Heart left ventricle (tissue), 16 donors: Measurements from ENCODE around the gene TMEM135. TPM values are rescaled to one million over a fixed set of nuclear protein-coding genes. Genes with fewer than 3 reads are reported as not detected.
"Not testable (repeated sequence)": the region's sequence is repeated elsewhere in the genome, so short reads cannot be mapped to it uniquely, and the experiment has no call there.

Experiments used
- ATAC-seq, 4 donors: fragments of 200-7000 bp; cut with Tn5 transposase; one replicate each; pipeline ENCODE4 v1.9.1; 2020 to 2022; ENCODE audit warnings: moderate library complexity in 4 of 4, mild to moderate bottlenecking in 3 of 4, moderate number of reproducible peaks in 1 of 4
- DNase-seq, 5 donors: peaks; one replicate each; pipeline ENCODE4 v3.0.0-alpha.2; 2020
- H3K27ac ChIP-seq, 12 donors: fragments of 200-600 bp; sonication (generic) in 4 of 12; one replicate each; pipeline versions ENCODE4 v1.5.0 to v1.8.0; 2016 to 2022; ENCODE audit warnings: mild to moderate bottlenecking in 2 of 12
- H3K27me3 ChIP-seq, 9 donors: fragments of 200-600 bp; sonication (generic) in 2 of 9; one replicate each; pipeline versions ENCODE4 v1.5.1 to v1.8.0; 2016 to 2022; ENCODE audit warnings: mild to moderate bottlenecking in 3 of 9
- H3K36me3 ChIP-seq, 9 donors: fragments of 200-600 bp; sonication (generic) in 2 of 9; one replicate each; pipeline versions ENCODE4 v1.5.0 to v1.8.0; 2018 to 2022; ENCODE audit warnings: mild to moderate bottlenecking in 2 of 9
- H3K4me1 ChIP-seq, 12 donors: fragments of 200-600 bp; sonication (generic) in 4 of 12; one replicate each; pipeline versions ENCODE4 v1.5.0 to v1.8.0; 2016 to 2022; ENCODE audit warnings: mild to moderate bottlenecking in 3 of 12
- H3K4me3 ChIP-seq, 12 donors: fragments of 200-600 bp; sonication (generic) in 4 of 12; one replicate each; pipeline versions ENCODE4 v1.5.0 to v1.8.0; 2017 to 2022; ENCODE audit warnings: mild to moderate bottlenecking in 9 of 12, moderate library complexity in 4 of 12
- H3K9me3 ChIP-seq, 12 donors: fragments of 200-600 bp; sonication (generic) in 4 of 12; one replicate each; pipeline versions ENCODE4 v1.5.0 to v1.8.0; 2016 to 2022; ENCODE audit warnings: mild to moderate bottlenecking in 1 of 12
- POLR2A ChIP-seq, 2 donors: fragments of 450-650 bp; IDR thresholded peaks; one replicate each; pipeline ENCODE4 v1.6.1; 2017; ENCODE audit warnings: antibody characterized with exemption in 2 of 2, mild to moderate bottlenecking in 2 of 2, moderate library complexity in 2 of 2
- WGBS, 4 donors: extraction: QIAGEN DNeasy Blood & Tissue Kit in 2 of 4; methylation state at CpG; one replicate each; pipeline versions ENCODE4 v1.1.5 to v1.1.7; 2013 to 2018; 5-methylcytosine and 5-hydroxymethylcytosine counted together
- intact Hi-C, 10 donors: fragments of 100-400 bp; cut with DNase I; formaldehyde crosslinking; loops; one replicate each; pipeline versions ENCODE4 v1.11.1 to v1.14.2; 2022
- polyA plus RNA-seq, 2 donors: library from polyadenylated mRNA; stranded (reverse); fragments of 200-250 nt; gene quantifications; one replicate each; pipeline ENCODE4 v1.2.3, GENCODE V29; 2013
- total RNA-seq, 9 donors: library from RNA; depleted of rRNA in 2 of 9; stranded (reverse); fragments of >200 nt in 2 of 9; fragmentation: NEBNext Ultra II Directional in 3 of 9; extraction: Animal tissue kit (Norgen Biotek cat#: 25700) in 3 of 9; gene quantifications; one replicate each; pipeline versions ENCODE4 v1.1.0 to v1.2.4, GENCODE V29; 2016 to 2023
- TF ChIP-seq, protein P1 (sequence below), 12 donors: fragments of 200-600 bp; sonication (generic) in 4 of 12; IDR thresholded peaks; one replicate each; pipeline versions ENCODE4 v1.5.0 to v1.8.0; 2018 to 2022; ENCODE audit warnings: antibody characterized with exemption in 12 of 12, mild to moderate bottlenecking in 5 of 12
- donor health status: ischemic (EF 13 %, LVEDD 7.1; RV severe dilation, severe dysfunction).
- donor health status: healthy with polysubstance abuse.
- donor health status: DM: no; HTN: yes; CAD: no.
- donor health status: DM: no; HTN: no; CAD: no.
- donor health status: ischemic (EF 25% LVEDD 6.9; RV normal size, moderate dysfunction).
- donor health status: ischemic (EF 25% LVEDD 5.7; RV mildly dilated, moderate dysfunction).
- donor health status: healthy.
- donor health status: DM: yes; HTN: yes; CAD: no.
- donor health status: ischemic (EF 35%, LVEDD 5.7; RV mildly dilated, moderate dysfunction).
- donor health status: nonischemic (EF 11% LVEDD 7.7; RV severe dilation, severe dysfunction).
- donor health status: DM: yes; HTN: yes; CAD: no.
- donor health status: PGD.
- donor health status: ischemic (EF 29% LVEDD 5.4; RV normal size, mild dysfunction).
- donor health status: nonischemic (EF 23%, LVEDD 6.1; RV moderate dilation, normal function).

The TMEM135 gene
- total and polyA plus RNA-seq, 11 donors = 3.9 to 22.7 (median 14.7) TPM

DNA sequence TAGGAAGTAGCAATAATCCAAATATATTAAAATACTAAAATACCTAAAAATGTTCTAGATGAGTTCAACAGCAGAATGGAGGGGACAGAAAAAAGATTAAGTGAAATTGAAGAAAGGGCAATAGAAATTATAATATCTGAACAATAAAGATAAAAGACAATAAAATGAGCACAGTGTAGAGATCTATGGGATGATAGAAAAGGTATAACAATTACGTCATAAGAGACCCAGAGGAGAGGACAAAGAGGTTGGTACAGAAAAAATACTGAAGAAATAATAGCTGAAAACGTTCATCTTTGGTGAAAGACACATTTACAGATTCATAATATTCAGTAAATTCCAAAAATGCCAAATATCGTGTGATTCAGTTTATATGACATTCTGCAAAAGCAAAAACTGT lies 143.4 kb downstream of the TMEM135 start:
- Histone ChIP-seq H3K4me3 (no peak overlapping the region), H3K36me3 (peaks cover 0 to 8% (median 0%) of the 10 kb centered on the region in 9 donors), H3K27me3 (no peaks in the 10 kb centered on the region), H3K9me3 (peaks cover 0 to 12% (median 0%) of the 10 kb centered on the region in 12 donors), H3K27ac (no peak overlapping the region), H3K4me1 (peaks cover 0 to 9% (median 0%) of the 10 kb centered on the region in 12 donors)
- 79 to 84% (median 83%) methylated on average over 3 of the region's 3 CpGs for whole genome bisulfite sequencing, 4 donors
- DNase-seq (no peak), ATAC-seq (no peak)
- intact Hi-C loops = no loop called here
- TF ChIP-seq, protein P1, sequence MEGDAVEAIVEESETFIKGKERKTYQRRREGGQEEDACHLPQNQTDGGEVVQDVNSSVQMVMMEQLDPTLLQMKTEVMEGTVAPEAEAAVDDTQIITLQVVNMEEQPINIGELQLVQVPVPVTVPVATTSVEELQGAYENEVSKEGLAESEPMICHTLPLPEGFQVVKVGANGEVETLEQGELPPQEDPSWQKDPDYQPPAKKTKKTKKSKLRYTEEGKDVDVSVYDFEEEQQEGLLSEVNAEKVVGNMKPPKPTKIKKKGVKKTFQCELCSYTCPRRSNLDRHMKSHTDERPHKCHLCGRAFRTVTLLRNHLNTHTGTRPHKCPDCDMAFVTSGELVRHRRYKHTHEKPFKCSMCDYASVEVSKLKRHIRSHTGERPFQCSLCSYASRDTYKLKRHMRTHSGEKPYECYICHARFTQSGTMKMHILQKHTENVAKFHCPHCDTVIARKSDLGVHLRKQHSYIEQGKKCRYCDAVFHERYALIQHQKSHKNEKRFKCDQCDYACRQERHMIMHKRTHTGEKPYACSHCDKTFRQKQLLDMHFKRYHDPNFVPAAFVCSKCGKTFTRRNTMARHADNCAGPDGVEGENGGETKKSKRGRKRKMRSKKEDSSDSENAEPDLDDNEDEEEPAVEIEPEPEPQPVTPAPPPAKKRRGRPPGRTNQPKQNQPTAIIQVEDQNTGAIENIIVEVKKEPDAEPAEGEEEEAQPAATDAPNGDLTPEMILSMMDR (IDR thresholded peaks at IDR 0.05) = no peak
- no peak for TF ChIP-seq POLR2A (IDR thresholded peaks at IDR 0.05)

DNA sequence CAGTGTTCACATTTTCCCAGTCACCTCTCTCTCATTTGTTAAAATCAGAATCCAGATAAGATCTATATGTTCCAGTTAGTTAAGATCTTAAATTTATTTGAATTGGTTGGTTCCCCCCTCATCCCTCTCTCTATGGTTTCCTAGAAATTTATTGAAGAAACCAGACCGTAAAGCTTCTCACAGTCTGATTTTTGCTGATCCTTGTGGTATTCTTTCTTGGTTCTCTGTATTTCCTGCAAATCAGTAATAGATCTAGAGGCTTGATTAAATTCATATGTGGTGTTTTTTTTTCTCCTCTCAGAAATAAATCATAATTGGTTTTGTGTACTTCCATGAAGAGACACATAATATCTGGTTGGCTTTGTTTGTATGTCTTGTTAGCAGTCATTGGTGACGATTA lies 147.5 kb downstream of the TMEM135 start:
- no peak overlapping the region for H3K27ac ChIP-seq
- H3K4me1 ChIP-seq = peaks cover 0 to 9% (median 0%) of the 10 kb centered on the region in 12 donors
- 94 to 97% (median 94%) methylated on average over 2 of the region's 2 CpGs for WGBS, 4 donors
- no peak for TF ChIP-seq POLR2A (IDR thresholded peaks at IDR 0.05)
- TF ChIP-seq, protein P1 (IDR thresholded peaks at IDR 0.05) = no peak
- intact Hi-C loops = no loop called here
- no peaks in the 10 kb centered on the region for H3K36me3 ChIP-seq
- DNase-seq (no peak), ATAC-seq (no peak)
- H3K27me3 ChIP-seq = no peaks in the 10 kb centered on the region
- no peaks in the 10 kb centered on the region for H3K9me3 ChIP-seq
- no peak overlapping the region for H3K4me3 ChIP-seq

DNA sequence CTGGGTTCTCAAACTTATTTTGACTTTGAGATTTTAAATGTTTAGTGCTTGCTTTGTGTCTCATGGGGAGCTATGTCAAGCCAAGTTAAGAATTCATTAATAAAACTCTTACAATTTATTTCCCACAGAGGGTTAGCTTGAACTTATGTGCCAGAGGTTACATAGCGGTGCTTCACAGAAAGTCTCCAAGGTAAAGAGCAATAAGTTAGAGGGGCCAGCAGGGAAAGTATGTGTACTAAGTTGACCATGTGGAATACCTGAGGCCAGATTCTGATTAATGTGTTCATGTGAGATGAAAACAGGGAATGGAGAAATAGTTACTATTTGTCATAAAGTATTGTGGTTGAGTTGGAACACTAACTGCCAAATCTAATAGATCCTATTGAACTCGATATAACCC lies 149.3 kb downstream of the TMEM135 start:
- Histone ChIP-seq H3K27ac (no peak overlapping the region), H3K27me3 (no peaks in the 10 kb centered on the region), H3K4me1 (no peaks in the 10 kb centered on the region), H3K9me3 (no peaks in the 10 kb centered on the region), H3K36me3 (no peaks in the 10 kb centered on the region), H3K4me3 (no peak overlapping the region)
- TF ChIP-seq POLR2A (IDR thresholded peaks at IDR 0.05) = no peak
- TF ChIP-seq, protein P1 (IDR thresholded peaks at IDR 0.05) = no peak
- DNase-seq (no peak), ATAC-seq (no peak)
- intact Hi-C loops = no loop called here
- 62 to 85% (median 84%) methylated on average over 2 of the region's 2 CpGs for WGBS, 4 donors

DNA sequence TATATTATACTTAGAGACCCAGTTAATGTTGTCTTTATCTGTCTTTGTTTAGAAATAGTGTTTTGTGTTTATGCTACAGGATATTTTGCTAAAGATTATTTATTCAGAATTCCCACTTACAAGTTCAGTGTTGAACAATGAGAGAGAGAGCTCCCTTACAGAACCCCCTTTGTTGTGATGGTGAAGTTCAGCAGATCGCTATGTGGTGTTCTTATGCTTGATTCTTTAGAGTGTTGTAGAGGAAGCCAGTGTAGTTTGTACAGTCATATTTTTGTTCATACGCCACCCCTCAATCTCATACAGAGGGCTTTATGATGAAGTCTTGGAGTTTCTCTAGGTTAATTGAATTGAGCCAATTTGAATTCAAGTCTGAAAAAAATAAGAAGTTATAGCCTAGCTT lies 150.2 kb downstream of the TMEM135 start:
- no peaks in the 10 kb centered on the region for H3K27me3 ChIP-seq
- no peak overlapping the region for H3K4me3 ChIP-seq
- no peak for ATAC-seq
- no peaks in the 10 kb centered on the region for H3K9me3 ChIP-seq
- TF ChIP-seq POLR2A (IDR thresholded peaks at IDR 0.05) = no peak
- TF ChIP-seq, protein P1 (IDR thresholded peaks at IDR 0.05) = no peak
- DNase-seq = no peak
- no peaks in the 10 kb centered on the region for H3K4me1 ChIP-seq
- intact Hi-C loops = no loop called here
- 89 to 99% (median 95%) methylated on average over 2 of the region's 2 CpGs for WGBS, 4 donors
- no peaks in the 10 kb centered on the region for H3K36me3 ChIP-seq
- H3K27ac ChIP-seq = no peak overlapping the region

DNA sequence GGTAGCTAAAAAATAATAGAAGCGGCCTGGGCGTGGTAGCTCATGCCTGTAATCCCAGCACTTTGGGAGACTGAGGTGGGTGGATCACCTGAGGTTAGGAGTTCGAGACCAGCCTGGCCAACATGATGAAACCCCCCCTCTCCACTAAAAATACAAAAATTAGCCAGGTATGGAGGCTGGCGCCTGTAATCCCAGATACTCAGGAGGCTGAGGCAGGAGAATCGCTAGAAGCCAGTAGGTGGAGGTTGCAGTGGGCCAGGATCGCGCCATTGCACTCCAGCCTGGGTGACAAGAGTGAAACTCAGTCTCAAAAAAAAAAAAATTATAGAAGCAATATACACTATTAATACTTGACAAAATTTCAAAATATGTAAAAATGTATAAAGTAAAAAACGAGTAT lies 150.7 kb downstream of the TMEM135 start:
- H3K36me3 ChIP-seq, H3K27me3 ChIP-seq, ATAC-seq, DNase-seq, H3K4me3 ChIP-seq, H3K27ac ChIP-seq, H3K4me1 ChIP-seq, intact Hi-C loops, H3K9me3 ChIP-seq: not testable (repeated sequence)
- 92 to 97% (median 94%) methylated on average over 8 of the region's 8 CpGs for WGBS, 4 donors

DNA sequence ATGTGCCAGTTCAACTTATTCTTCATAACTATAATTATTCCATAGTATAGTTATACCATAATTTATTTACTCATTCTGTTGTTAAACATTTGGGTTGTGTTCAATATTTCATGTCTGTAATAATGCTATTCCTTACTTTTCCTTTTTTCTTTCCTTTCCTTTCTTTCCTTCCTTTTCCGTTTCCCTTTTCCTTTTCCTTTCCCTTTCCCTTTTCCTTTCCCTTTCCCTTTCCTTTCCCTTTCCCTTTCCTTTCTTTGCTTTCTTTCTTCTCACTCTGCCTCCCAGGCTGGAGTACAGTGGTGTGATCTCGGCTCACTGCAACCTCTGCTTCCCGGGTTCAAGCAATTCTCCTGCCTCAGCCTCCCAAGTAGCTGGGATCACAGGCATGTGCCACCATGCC lies 151.2 kb downstream of the TMEM135 start:
- intact Hi-C loops, H3K27me3 ChIP-seq, H3K4me1 ChIP-seq, ATAC-seq, H3K36me3 ChIP-seq, H3K4me3 ChIP-seq, H3K27ac ChIP-seq, DNase-seq, H3K9me3 ChIP-seq: not testable (repeated sequence)
- 90 to 96% (median 94%) methylated on average over 3 of the region's 3 CpGs for WGBS, 4 donors
